Upper lobe of left lung (tissue), 6 donors: ENCODE results near the gene MED13L. TPM values are rescaled to one million over a fixed set of nuclear protein-coding genes. Genes with fewer than 3 reads are reported as not detected.

ENCODE experiments used
- ATAC-seq, 2 donors: fragments of 200-7000 bp; cut with Tn5 transposase; one replicate each; pipeline ENCODE4 v1.9.1; 2022; ENCODE audit warnings: mild to moderate bottlenecking in 2 of 2, moderate library complexity in 2 of 2; ENCODE audit not compliant: low FRiP score in 2 of 2
- DNase-seq, 2 donors: peaks; one replicate each; pipeline ENCODE4 v3.0.0-alpha.2; 2019 to 2020
- H3K27ac ChIP-seq, 4 donors: fragments of 200-600 bp; sonication (generic); one replicate each; pipeline ENCODE4 v1.5.1; 2016 to 2019
- H3K27me3 ChIP-seq, 4 donors: fragments of 200-600 bp; sonication (generic); one replicate each; pipeline ENCODE4 v1.5.1; 2017 to 2019
- H3K36me3 ChIP-seq, 4 donors: fragments of 200-600 bp; sonication (generic); one replicate each; pipeline ENCODE4 v1.5.1; 2016 to 2019
- H3K4me1 ChIP-seq, 4 donors: fragments of 200-600 bp; sonication (generic); one replicate each; pipeline ENCODE4 v1.5.1; 2018 to 2019
- H3K4me3 ChIP-seq, 4 donors: fragments of 200-600 bp; sonication (generic); one replicate each; pipeline ENCODE4 v1.5.1; 2017 to 2019; ENCODE audit warnings: mild to moderate bottlenecking in 2 of 4, moderate library complexity in 1 of 4
- H3K9me3 ChIP-seq, 4 donors: fragments of 200-600 bp; sonication (generic); one replicate each; pipeline ENCODE4 v1.5.1; 2018 to 2019
- CTCF ChIP-seq, 6 experiments: fragments of 450-650 bp in 4 of 6; fragments of 200-600 bp in 2 of 6; sonication (generic) in 2 of 6; IDR thresholded peaks; one replicate each; pipeline ENCODE4 v1.5.1; 2016 to 2019; ENCODE audit warnings: antibody characterized with exemption in 6 of 6
- EP300 ChIP-seq, 4 donors: sonication (generic); formaldehyde crosslinking; IDR thresholded peaks; one replicate each; pipeline ENCODE4 v1.5.1; 2017; ENCODE audit warnings: antibody characterized with exemption in 4 of 4, control low read depth in 2 of 4
- POLR2A ChIP-seq, 4 donors: fragments of 450-650 bp; IDR thresholded peaks; one replicate each; pipeline ENCODE4 v1.5.1; 2016 to 2017; ENCODE audit warnings: antibody characterized with exemption in 4 of 4, mild to moderate bottlenecking in 2 of 4
- POLR2AphosphoS5 ChIP-seq, 2 donors: sonication (generic); formaldehyde crosslinking; IDR thresholded peaks; one replicate each; pipeline ENCODE4 v1.5.1; 2017; ENCODE audit warnings: antibody characterized with exemption in 2 of 2
- whole genome bisulfite sequencing, 2 donors: methylation state at CpG; one replicate each; pipeline ENCODE4 v1.1.5; 2017 to 2018; 5-methylcytosine and 5-hydroxymethylcytosine counted together
- total RNA-seq, 6 donors: library from RNA; depleted of rRNA in 4 of 6; stranded (reverse); fragments of >200 nt in 4 of 6; gene quantifications; one replicate each; pipeline versions ENCODE4 v1.1.0 to v1.2.1, GENCODE V29; 2016 to 2021
- donor health status: DM: no; HTN: no; CAD: no; lungs with moderate emphysema.
- donor health status: DM: no; HTN: yes; CAD: no; lungs with severe emphysema.

MED13L gene
- total RNA-seq, 6 donors from 2014 or later = 96.6 to 178 (median 124) TPM

DNA sequence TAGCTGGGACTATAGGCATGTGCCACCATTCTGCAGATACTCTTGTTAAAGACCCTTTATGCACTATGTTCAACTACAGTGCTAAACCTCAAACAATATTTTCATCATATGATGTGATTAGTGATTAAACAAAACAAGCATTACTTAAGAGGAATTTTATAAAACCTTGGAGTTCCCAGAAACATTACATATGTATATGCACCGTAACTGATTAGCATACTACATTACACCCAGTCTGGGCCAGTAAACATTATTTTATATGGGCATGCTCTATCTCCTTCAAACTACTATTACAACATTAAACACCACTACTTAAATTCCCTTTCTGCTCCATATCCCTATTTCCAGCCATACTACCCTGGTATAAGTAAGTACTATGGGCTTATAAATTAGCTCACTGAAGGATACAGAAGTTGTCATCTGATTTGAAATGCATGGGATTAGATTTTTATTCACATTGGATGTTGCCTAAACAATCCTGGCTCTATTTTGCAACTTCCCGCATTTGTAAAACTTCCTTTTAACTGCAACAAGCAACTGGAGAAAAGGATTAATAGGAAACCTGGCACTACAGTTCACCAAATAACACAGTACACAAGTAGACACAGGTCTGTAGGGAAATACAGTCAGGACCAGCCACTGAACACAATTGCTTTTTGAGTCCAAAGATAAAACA, 205.8 kb downstream of the MED13L start:
- DNase-seq (no peak), ATAC-seq (no peak)
- WGBS, 2 donors = 76 to 78% methylated on average over 2 of the region's 2 CpGs
- TF ChIP-seq POLR2A (IDR thresholded peaks at IDR 0.05) (no peak), POLR2AphosphoS5 (IDR thresholded peaks at IDR 0.05) (no peak), CTCF (IDR thresholded peaks at IDR 0.05) (no peak), EP300 (IDR thresholded peaks at IDR 0.05) (no peak)
- Histone ChIP-seq H3K4me1 (peaks cover 0 to 37% (median 13%) of the 10 kb centered on the region in 4 donors), H3K27me3 (no peaks in the 10 kb centered on the region), H3K4me3 (no peak overlapping the region), H3K9me3 (no peaks in the 10 kb centered on the region), H3K36me3 (no peaks in the 10 kb centered on the region), H3K27ac (no peak overlapping the region)

- Histone ChIP-seq H3K27ac (no peak overlapping the region), H3K36me3 (no peaks in the 10 kb centered on the region), H3K9me3 (no peaks in the 10 kb centered on the region), H3K4me1 (peaks cover 9 to 49% (median 18%) of the 10 kb centered on the region in 4 donors), H3K27me3 (no peaks in the 10 kb centered on the region), H3K4me3 (no peak overlapping the region)
- DNase-seq = no peak
- 95 to 97% methylated on average over 3 of the region's 3 CpGs for WGBS, 2 donors
- TF ChIP-seq CTCF (IDR thresholded peaks at IDR 0.05) (no peak), POLR2AphosphoS5 (IDR thresholded peaks at IDR 0.05) (no peak), EP300 (IDR thresholded peaks at IDR 0.05) (no peak), POLR2A (IDR thresholded peaks at IDR 0.05) (no peak)
- ATAC-seq = no peak
These were observed 207.0 kb downstream of the MED13L start for GRCh38 chr12:116070444-116070843.

DNA sequence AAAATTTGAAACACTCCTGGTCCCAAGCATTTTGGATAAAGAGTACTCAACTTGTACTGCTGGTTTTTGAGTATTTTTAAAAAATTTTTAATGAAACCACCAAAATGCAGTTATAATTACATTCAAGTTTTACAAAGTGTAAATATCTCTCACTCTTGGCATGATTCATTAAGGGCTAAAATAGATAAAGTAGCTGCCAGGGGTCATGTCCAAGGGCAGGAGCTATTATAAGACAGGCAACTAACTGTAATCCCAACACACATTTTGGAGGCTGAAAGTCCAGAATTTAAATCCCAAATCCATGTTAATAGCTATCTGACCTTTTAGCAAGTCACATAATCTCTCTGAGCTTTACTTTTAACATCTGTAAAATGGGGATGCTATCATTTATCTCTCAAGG, 207.6 kb downstream of the MED13L start:
- TF ChIP-seq CTCF (IDR thresholded peaks at IDR 0.05) = no peak
- no peak for TF ChIP-seq POLR2AphosphoS5 (IDR thresholded peaks at IDR 0.05)
- no peak for TF ChIP-seq EP300 (IDR thresholded peaks at IDR 0.05)
- TF ChIP-seq POLR2A (IDR thresholded peaks at IDR 0.05) = no peak
- Histone ChIP-seq H3K27ac (no peak overlapping the region), H3K4me3 (no peak overlapping the region), H3K27me3 (no peaks in the 10 kb centered on the region), H3K36me3 (no peaks in the 10 kb centered on the region), H3K4me1 (peaks cover 11 to 52% (median 20%) of the 10 kb centered on the region in 4 donors), H3K9me3 (no peaks in the 10 kb centered on the region)
- ATAC-seq (no peak), DNase-seq (no peak)

DNA sequence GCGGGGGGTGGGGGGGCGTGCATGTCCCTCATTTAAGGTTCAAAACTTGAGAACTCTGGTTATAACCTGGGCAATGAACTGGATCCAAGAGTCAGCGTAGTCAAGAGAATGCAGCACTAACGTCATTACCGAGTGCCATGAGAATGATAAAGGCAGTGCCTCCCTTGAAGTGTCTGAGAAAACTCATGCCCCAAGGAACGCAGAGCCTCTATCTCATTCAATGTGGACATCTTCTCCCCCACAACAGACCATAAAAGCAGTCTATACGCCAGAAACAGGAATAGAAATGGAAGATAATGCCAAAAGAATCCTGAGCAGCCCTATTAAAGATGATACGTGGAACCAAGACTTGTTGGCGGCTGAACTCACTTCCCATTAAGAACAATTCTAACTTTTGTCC, 208.6 kb downstream of the MED13L start:
- Histone ChIP-seq H3K4me1 (peaks cover 11 to 56% (median 20%) of the 10 kb centered on the region in 4 donors), H3K27me3 (no peaks in the 10 kb centered on the region), H3K27ac (no peak overlapping the region), H3K9me3 (no peaks in the 10 kb centered on the region), H3K4me3 (no peak overlapping the region), H3K36me3 (no peaks in the 10 kb centered on the region)
- 85 to 87% methylated on average over 9 of the region's 9 CpGs for WGBS, 2 donors
- DNase-seq (no peak), ATAC-seq (no peak)
- TF ChIP-seq EP300 (IDR thresholded peaks at IDR 0.05) (no peak), CTCF (IDR thresholded peaks at IDR 0.05) (no peak), POLR2AphosphoS5 (IDR thresholded peaks at IDR 0.05) (no peak), POLR2A (IDR thresholded peaks at IDR 0.05) (no peak)

GRCh38 chr12:116068371-116068770, 209.1 kb downstream of the MED13L start:
- H3K4me1 ChIP-seq = peaks cover 11 to 61% (median 20%) of the 10 kb centered on the region in 4 donors
- no peaks in the 10 kb centered on the region for H3K27me3 ChIP-seq
- H3K27ac ChIP-seq = no peak overlapping the region
- TF ChIP-seq POLR2AphosphoS5 (IDR thresholded peaks at IDR 0.05) (no peak), POLR2A (IDR thresholded peaks at IDR 0.05) (no peak), EP300 (IDR thresholded peaks at IDR 0.05) (no peak), CTCF (IDR thresholded peaks at IDR 0.05) (no peak)
- no peak overlapping the region for H3K4me3 ChIP-seq
- DNase-seq (no peak), ATAC-seq (no peak)
- H3K9me3 ChIP-seq = no peaks in the 10 kb centered on the region
- H3K36me3 ChIP-seq = no peaks in the 10 kb centered on the region
